GM12891 (cell line): ENCODE results near the gene SHFL.
A peak's percentile ranks its signal among the peaks of the same experiment; 100 is the strongest.

ENCODE experiments used
- POLR2A ChIP-seq: IDR thresholded peaks from 2 replicates; pipeline ENCODE4 v1.6.1; 2011; ENCODE audit warnings: low read depth, low read length, control low read depth
- POLR2AphosphoS5 ChIP-seq: IDR thresholded peaks from 2 replicates; pipeline ENCODE4 v1.6.1; 2011; ENCODE audit warnings: low read depth, low read length, control low read depth
- POU2F2 ChIP-seq: IDR thresholded peaks from 2 replicates; pipeline ENCODE4 v1.6.1; 2011; ENCODE audit warnings: low read depth, mild to moderate bottlenecking, control low read depth, low read length, moderate library complexity
- SPI1 ChIP-seq: IDR thresholded peaks from 2 replicates; pipeline ENCODE4 v1.6.1; 2011; ENCODE audit warnings: low read depth, low read length, control low read depth
- TAF1 ChIP-seq: IDR thresholded peaks from 2 replicates; pipeline ENCODE4 v1.6.1; 2011; ENCODE audit warnings: low read depth, low read length, control low read depth

DNA sequence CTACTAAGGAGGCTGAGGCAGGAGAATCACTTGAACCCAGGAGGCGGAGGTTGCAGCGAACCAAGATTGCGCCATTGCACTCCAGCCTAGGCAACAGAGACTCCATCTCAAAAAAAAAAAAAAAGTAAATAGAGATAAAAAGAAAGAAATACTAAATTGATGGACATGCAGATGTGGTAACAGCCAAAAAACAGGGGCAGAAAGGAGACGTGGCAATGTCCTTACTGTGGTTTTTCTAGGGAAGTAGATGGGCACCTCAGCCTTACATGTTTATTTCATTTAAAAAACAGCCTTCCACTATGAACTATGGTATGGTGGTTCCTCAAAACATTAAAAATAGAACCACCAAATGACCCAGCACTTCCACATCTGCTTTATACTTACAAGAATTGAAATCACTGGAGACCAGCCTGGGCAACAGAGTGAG, 40.1 kb downstream of the SHFL start:
- TF ChIP-seq POLR2A (no peak), POLR2AphosphoS5 (no peak), TAF1 (no peak), SPI1 (0 out of 2 replicates have a peak, but pooled peaks have one; percentile 1), POU2F2 (no peak)
